Glutamatergic neuron (in vitro differentiated cells): ENCODE data around the gene RNF5. TPM values are rescaled to one million over a fixed set of nuclear protein-coding genes. Genes with fewer than 3 reads are reported as not detected.

ENCODE experiments used
- DNase-seq: peaks from one replicate; pipeline ENCODE4 v3.0.0; 2022
- H3K27ac Mint-ChIP-seq: one replicate; pipeline ENCODE4 v1.8.0; 2020; ENCODE audit warnings: mild to moderate bottlenecking, mixed read lengths, inconsistent platforms; ENCODE audit not compliant: unreplicated experiment
- H3K27me3 Mint-ChIP-seq: one replicate; pipeline ENCODE4 v1.8.0; 2020; ENCODE audit warnings: mild to moderate bottlenecking, moderate library complexity, mixed read lengths, inconsistent platforms; ENCODE audit not compliant: unreplicated experiment
- H3K36me3 Mint-ChIP-seq: one replicate; pipeline ENCODE4 v1.8.0; 2020; ENCODE audit warnings: mild to moderate bottlenecking, mixed read lengths, inconsistent platforms; ENCODE audit not compliant: unreplicated experiment
- H3K4me1 Mint-ChIP-seq: one replicate; pipeline ENCODE4 v1.8.0; 2020; ENCODE audit warnings: mild to moderate bottlenecking, low read depth, mixed read lengths, inconsistent platforms; ENCODE audit not compliant: unreplicated experiment
- H3K4me3 Mint-ChIP-seq: one replicate; pipeline ENCODE4 v1.8.0; 2020; ENCODE audit warnings: mild to moderate bottlenecking, mixed read lengths, inconsistent platforms; ENCODE audit not compliant: unreplicated experiment
- H3K9me3 Mint-ChIP-seq: one replicate; pipeline ENCODE4 v1.8.0; 2020; ENCODE audit warnings: mild to moderate bottlenecking, moderate library complexity, mixed read lengths, inconsistent platforms; ENCODE audit not compliant: unreplicated experiment
- total RNA-seq: library from RNA; stranded (reverse); fragmentation: NEBNext Ultra II Directional; extraction: Animal tissue kit (Norgen Biotek cat#: 25700); gene quantifications from one replicate; pipeline ENCODE4 v1.2.1, GENCODE V29; 2021; ENCODE audit not compliant: unreplicated experiment
- TF ChIP-seq, protein P1 (sequence below): fragments of 200-600 bp; sonication (generic); IDR thresholded peaks from one replicate; pipeline ENCODE4 v1.5.0; 2021; ENCODE audit not compliant: partially characterized antibody, unreplicated experiment

RNF5 gene
- total RNA-seq, 1 donor from 2014 or later = 103 TPM

DNA sequence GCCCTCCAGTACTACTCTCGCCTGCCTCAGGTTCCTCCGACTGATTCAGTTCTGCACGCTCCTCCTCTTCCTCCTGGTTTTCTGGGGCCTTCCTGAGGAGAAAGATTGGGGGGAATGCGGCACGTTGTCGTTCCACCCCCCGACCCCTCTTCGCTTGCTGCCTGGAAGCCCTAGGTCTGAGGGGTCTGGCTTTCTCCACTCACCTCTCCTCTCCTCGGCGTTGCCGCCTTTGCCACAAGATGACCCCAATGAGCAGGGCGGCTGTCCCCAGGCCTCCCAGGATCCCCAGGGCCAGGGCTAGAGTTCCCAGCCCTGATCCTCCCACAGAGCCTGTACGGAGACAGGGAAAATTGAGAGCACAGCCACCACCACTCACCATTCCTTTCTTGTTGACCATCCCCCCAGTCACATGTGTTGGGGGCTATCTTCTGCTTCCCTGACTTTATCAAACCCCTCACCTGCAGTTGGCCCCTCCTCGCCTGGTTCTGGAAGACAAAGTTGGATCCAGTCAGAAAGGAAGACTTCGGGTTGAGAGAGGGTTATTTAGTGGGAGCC, 3.0 kb downstream of the RNF5 start:
- DNase-seq = no peak
- peaks cover 17% of the 10 kb centered on the region for H3K9me3 Mint-ChIP-seq
- TF ChIP-seq, protein P1, sequence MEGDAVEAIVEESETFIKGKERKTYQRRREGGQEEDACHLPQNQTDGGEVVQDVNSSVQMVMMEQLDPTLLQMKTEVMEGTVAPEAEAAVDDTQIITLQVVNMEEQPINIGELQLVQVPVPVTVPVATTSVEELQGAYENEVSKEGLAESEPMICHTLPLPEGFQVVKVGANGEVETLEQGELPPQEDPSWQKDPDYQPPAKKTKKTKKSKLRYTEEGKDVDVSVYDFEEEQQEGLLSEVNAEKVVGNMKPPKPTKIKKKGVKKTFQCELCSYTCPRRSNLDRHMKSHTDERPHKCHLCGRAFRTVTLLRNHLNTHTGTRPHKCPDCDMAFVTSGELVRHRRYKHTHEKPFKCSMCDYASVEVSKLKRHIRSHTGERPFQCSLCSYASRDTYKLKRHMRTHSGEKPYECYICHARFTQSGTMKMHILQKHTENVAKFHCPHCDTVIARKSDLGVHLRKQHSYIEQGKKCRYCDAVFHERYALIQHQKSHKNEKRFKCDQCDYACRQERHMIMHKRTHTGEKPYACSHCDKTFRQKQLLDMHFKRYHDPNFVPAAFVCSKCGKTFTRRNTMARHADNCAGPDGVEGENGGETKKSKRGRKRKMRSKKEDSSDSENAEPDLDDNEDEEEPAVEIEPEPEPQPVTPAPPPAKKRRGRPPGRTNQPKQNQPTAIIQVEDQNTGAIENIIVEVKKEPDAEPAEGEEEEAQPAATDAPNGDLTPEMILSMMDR = no peak
- no peak overlapping the region for H3K4me3 Mint-ChIP-seq
- peaks cover 5% of the 10 kb centered on the region for H3K36me3 Mint-ChIP-seq
- H3K4me1 Mint-ChIP-seq = peaks cover 29% of the 10 kb centered on the region
- H3K27ac Mint-ChIP-seq = peak overlapping the region; percentile 28
- peaks cover 18% of the 10 kb centered on the region for H3K27me3 Mint-ChIP-seq

DNA sequence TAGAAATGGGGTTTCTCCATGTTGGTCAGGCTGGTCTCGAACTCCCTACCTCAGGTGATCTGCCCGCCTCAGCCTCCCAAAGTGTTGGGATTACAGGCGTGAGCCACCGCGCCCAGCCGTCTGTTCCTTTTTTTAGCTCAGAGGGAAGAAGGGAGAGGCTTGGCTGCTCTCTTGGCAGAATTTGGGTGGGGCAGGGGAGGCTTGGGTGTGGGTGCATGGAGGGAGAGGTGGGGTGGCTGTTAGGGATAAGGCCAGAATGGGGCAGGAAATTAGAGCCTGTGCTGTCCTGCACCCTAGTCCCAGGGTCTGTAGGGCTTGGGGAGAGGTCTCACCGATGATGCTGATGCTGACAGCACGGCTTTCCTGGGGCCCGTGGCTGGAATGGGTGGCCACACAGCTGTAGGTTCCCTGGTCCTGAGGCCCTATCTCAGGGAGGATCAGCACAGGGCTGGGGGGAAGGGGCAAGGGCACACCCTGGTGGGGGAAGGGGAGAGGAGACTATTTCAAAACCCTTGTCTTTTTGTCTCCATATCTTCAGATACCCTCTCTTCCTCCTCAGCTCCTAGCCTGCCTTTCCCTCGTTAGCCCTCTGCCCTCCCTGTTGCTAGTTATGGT, 3.8 kb downstream of the RNF5 start:
- Mint-ChIP-seq H3K9me3 (peaks cover 13% of the 10 kb centered on the region), H3K27ac (no peak overlapping the region), H3K4me3 (no peak overlapping the region), H3K27me3 (peaks cover 18% of the 10 kb centered on the region), H3K4me1 (peaks cover 25% of the 10 kb centered on the region), H3K36me3 (peaks cover 5% of the 10 kb centered on the region)
- no peak for DNase-seq
- TF ChIP-seq, protein P1 = no peak

DNA sequence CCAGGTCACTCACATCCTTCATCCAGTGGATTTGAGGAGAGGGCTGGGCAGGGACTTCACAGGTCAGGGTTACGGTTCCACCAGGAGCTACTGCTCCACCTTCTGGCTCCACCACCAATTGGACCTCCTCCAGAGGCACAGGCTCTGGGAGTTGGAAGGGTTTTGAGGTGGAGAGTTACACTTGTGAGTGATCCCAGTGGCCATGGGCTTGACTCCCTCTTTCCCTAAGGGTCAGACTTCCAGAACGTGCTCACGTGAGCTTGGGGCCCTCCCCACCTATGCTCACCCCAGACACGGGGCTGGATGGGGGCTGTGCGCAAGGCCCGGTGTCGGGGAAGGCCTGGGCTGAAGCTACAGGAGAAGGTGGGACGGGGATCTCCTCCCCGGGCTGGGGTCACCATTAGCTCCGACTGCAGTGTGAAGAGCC, 4.4 kb downstream of the RNF5 start:
- H3K4me3 Mint-ChIP-seq = no peak overlapping the region
- peaks cover 10% of the 10 kb centered on the region for H3K9me3 Mint-ChIP-seq
- TF ChIP-seq, protein P1 = no peak
- H3K27me3 Mint-ChIP-seq = peaks cover 19% of the 10 kb centered on the region
- DNase-seq = no peak
- peaks cover 27% of the 10 kb centered on the region for H3K4me1 Mint-ChIP-seq
- H3K27ac Mint-ChIP-seq = no peak overlapping the region
- peaks cover 5% of the 10 kb centered on the region for H3K36me3 Mint-ChIP-seq

DNA sequence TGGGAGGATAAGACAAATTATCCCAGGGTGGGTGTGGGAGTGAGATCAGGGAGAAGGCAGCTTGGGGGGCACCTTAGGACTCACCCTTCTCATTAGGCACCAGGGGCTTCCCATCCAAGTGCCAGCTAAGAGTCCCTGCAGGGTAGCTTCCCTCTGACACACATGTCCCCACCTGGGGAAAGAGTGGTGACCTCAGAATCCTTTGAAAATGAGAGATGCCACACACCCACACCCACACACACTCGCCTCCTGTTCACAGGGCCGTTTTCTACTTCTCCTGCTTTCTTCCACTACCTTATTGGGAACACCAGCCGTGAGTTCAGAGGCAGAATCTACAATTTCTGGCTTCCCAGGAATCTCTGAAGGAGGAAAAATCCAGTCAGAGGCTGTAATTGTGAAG, 4.8 kb downstream of the RNF5 start:
- DNase-seq = no peak
- H3K4me1 Mint-ChIP-seq = peaks cover 27% of the 10 kb centered on the region
- H3K27me3 Mint-ChIP-seq = peaks cover 15% of the 10 kb centered on the region
- H3K27ac Mint-ChIP-seq = no peak overlapping the region
- peaks cover 7% of the 10 kb centered on the region for H3K9me3 Mint-ChIP-seq
- H3K36me3 Mint-ChIP-seq = peaks cover 5% of the 10 kb centered on the region
- TF ChIP-seq, protein P1 = no peak
- H3K4me3 Mint-ChIP-seq = no peak overlapping the region

DNA sequence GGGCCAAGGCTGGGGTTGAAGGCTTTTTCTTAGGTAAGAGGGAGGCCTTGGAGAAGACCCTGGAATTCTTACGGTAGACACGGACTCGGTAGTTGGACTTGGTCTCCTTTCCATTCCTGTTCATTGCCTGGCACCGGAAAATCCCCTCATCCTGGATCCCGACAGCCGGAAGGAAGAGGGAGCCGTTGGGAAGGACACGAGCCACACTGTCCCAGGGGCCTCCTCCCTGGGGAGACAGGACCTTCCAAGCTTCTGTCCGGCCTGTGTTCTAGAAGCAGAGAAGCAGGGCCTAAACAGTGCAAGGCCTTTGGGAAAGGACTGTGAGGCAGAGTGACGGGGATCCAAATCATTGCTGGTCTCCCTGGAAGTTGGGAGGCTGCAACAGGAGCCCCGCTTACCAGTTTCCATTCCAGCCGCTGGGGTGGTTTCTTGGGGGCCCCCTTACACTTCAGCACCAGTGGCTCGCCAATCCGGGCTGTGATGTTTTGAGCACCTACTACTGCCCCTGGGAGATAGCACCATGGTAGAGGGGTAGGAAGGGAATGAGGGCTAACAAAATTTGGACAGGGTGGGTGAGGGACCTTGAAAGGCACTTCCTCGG, 5.4 kb downstream of the RNF5 start:
- DNase-seq = no peak
- Mint-ChIP-seq H3K36me3 (peaks cover 5% of the 10 kb centered on the region), H3K27ac (no peak overlapping the region), H3K4me3 (no peak overlapping the region), H3K9me3 (peaks cover 7% of the 10 kb centered on the region), H3K27me3 (peaks cover 11% of the 10 kb centered on the region), H3K4me1 (peaks cover 27% of the 10 kb centered on the region)
- TF ChIP-seq, protein P1 = no peak
